Cortex of kidney (tissue), 1 donor: ENCODE results near the gene ZDHHC1.
"Not testable (repeated sequence)": the region's sequence is repeated elsewhere in the genome, so short reads cannot be mapped to it uniquely, and the experiment has no call there.

ENCODE experiments used
- DNase-seq: peaks from one replicate; lab custom pipeline; 2025; lab: John Stamatoyannopoulos, UW

Gene ZDHHC1

DNA sequence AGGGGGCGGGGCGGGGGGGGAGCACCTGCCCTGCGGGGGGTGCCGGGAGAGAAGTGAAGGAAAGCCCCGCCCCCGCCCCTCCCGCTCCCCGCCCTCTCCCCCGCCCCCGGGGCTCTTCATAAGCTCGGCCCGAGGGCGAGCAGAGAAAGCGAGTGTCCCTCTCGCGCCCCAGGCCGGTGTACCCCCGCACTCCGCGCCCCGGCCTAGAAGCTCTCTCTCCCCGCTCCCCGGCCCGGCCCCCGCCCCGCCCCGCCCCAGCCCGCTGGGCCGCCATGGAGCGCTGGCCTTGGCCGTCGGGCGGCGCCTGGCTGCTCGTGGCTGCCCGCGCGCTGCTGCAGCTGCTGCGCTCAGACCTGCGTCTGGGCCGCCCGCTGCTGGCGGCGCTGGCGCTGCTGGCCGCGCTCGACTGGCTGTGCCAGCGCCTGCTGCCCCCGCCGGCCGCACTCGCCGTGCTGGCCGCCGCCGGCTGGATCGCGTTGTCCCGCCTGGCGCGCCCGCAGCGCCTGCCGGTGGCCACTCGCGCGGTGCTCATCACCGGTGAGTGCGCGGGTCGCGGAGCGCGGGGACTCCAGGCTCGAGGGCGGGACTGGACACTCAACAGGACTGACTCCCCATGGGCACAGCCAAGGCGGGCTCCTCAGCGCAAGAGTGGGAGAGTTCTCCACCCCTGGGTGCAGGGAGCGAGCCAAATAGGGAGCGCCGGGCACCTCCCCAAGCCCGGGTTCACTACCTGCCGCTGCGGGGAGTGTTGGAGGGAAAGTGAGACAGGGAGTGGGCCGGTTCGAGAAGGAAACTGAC is 14.9 kb upstream of the ZDHHC1 start, which contains the start of gene HSD11B2:
HSD11B2 (plus strand) TSS at position 145 of the 798 bp plus-strand sequence; CDS start at position 273, 128 bp downstream.
- peak; percentile 76 for DNase-seq

DNA sequence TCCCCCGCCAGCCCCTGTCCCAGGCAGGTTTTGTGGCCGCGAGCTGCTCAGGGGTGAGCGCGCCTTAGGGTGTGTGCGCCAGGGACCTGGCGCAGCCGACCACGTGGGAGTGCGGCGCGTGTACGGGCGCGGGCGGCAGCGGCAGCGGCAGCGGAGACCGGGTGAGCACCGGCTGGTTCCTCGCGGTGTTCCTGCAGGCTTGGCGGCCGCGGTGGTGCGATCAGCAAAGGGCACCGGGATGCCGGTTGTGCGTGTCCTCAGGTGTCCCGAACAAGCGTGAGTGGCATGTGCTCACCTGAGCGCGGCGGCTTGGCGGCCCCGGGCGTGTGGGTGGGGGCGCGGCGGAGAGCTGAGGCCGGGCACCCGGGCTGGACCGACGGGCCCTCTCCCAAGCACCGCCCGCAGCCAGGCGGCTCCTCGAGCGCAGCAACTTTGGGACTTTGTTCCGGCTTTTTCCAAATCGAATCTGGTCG is 14.3 kb upstream of the ZDHHC1 start:
- DNase-seq: no peak

DNA sequence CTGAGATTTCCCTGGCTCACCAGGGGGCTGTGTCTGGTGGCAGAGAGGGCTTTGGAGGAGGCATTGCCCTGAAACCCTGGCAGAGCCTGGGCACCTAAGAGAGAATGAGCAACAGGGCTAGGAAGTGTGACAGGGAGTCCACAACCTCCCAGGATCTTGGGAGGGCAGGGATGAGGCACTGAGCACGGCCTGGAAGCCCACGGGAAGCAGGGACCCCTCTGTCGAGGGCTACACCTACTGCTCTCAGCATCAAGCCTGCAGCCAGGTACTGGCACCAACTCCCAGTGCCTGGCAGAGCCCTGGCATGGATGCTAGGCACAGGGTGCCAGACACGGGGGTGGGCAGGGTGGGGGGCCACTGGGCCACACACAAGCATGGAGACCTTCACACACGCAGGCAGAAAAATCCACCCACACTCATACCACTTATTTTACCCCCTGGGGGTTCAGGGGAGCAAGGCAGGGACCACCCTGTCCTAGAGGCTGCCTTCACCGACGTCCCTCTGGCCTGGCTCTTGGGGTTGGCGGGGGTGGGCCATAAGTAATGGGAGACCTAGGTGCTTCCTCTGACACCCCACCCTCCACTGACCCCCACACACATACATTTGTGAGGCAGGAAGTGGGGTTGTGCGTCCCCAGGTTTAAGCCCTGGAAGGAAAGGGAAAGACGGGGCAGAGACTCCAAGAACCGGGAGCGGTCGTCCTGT is 13.7 kb upstream of the ZDHHC1 start:
- no peak for DNase-seq

DNA sequence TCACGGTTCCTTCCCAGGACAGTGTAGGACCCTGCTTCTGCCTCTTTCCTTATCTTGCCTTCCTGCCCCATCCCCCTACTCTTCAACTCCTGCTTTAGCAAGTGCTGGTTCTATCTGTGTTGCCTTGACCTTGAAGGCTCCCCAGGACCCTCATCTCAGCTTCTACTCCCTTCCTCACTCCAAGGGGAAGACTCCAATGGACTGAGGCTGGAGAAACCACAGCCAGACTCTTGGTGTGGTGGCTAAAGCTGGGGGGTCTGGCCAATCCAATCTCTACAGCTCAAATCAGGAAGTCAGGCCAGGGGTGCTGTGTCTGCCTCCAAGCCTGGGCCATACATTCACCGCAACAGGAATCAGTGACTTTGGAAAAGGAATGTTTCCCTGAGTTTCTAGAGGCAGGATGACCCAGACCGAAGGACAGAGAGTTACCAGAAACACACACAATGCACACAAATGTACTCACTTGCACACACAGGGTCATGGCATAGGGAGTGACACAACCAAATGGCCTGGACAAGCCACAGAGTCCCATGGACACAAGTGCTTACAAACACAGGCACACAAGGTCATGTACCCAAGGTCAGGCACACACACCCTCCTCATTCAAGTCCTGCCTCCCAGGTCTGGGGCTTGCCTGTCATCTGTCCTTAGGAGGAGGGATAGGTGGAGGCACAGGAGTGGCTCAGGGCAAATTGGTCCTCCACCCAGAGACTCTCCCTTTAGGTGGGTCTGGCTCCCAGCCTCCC is 12.9 kb upstream of the ZDHHC1 start:
- no peak for DNase-seq

DNA sequence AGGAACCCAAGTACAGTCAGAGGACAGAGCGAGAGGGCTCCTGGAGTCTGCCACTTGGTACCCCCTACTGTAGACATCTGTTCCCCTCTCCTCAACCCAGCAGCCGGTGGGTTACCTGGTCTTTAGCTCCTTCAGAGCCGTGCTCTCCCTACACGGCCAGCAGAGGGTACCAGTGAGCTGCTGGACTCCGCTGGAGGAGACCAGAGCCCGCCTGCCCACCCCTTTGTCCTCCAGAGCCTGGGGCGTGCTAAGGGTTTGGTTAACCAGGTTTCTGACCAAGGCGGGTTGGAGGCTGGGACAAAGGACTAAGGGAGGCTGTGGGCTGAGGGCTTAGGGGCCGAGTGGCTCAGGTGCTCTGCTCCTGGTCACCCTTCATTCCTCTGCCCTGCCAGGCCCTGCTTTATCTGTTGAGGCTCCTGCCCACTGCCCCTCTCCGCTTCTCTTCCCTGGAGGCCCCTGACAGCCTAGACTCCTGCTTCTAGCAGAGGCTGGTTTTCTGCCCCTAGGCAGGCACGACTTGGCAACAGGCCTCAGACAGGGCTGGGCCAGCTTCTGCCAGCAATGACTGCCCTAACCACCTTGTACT is 12.0 kb upstream of the ZDHHC1 start:
- DNase-seq: no peak

DNA sequence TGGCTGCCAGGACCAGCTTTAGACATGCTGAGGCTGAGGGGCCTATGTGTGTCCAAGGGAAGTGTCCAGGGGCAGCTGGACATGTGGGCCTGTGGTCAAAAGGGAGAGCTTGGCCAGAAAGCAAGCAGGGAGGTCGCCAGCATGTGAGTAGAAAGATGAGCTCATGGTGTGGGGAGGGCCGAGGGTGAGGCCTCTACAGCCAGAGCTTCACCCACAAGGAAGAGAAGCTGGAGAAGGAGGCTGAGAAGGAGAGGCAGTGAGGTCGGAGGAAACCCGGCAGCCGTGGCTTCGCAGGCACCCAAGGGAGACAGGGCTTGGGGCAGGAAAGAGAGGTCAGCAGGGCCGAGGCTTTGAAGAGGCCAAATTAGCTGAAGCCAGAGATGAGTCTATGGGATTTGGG is 10.7 kb upstream of the ZDHHC1 start:
- DNase-seq: no peak

DNA sequence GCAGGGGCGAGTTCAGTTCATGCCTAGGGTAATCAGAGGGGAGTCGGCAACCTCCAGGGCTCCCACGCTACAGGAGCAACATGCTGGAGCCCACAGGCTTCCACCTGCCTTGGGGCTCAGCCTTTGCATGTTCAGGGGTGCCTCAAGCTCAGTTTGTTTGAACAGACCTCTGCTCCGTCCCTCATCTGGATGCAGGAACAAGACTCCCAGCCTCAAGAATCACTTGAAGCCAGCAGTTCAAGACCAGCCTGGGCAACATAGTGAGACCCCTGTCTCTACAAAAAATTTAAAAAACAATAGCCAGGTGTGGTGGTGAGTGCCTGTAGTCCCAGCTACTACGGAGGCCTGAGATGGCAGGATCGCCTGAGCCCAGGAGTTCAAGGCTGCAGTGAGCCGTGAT is 9.7 kb upstream of the ZDHHC1 start:
- no peak for DNase-seq

DNA sequence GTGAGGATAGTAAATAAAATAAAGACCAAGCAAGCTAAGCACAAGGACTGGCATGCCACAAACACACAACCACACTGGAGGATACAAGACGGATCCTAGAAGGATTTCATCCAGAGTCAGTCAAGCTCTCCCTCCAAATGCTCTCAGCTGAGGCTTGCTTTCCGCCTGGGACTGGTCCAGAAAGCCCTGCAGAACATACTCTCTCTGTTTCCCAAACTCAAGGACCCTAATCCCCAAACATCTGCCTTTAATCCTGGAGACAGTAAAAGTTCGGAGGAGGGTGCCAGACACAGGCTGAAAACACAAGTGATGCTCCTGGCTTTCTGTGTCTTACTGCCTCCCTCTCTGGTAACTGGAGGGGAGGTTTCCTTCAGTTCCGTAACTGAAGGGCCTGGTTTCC is 9.3 kb upstream of the ZDHHC1 start:
- DNase-seq: no peak

DNA sequence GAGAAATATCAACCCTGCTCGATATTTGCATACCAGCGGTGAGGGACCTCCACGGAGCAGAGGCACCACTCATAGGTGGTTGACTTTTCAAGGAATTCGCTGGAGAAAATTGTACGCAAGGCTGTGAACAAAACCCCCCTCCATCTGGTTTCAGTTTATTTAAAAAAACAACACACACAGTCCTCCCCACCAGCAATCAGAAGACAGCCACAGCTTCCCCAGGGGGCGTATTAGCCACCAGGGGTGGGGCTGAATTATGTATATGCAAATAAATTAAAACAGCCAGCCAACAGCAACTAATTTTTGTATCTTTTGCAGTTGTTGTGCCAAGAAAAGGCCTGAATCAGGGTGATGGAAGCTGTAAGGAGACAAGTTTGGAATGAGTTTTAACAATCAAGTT is 8.8 kb upstream of the ZDHHC1 start:
- DNase-seq: no peak

DNA sequence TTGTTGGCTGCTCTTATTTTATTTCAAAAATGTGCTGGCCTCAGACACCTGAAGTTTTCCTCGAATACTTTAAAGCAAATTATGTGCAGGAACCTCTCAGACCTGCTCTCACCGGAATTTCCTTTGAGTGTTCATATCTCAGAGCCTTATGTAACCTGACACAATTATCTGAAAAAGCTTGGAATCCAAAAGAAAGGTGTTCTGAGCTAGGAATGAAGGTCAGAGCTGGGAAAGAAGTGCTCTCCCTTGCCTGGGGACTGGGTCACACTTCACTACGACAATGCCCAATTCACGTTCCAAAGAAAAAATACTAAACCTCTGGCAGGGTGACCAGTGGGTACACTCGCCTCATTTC is 8.0 kb upstream of the ZDHHC1 start:
- no peak for DNase-seq

DNA sequence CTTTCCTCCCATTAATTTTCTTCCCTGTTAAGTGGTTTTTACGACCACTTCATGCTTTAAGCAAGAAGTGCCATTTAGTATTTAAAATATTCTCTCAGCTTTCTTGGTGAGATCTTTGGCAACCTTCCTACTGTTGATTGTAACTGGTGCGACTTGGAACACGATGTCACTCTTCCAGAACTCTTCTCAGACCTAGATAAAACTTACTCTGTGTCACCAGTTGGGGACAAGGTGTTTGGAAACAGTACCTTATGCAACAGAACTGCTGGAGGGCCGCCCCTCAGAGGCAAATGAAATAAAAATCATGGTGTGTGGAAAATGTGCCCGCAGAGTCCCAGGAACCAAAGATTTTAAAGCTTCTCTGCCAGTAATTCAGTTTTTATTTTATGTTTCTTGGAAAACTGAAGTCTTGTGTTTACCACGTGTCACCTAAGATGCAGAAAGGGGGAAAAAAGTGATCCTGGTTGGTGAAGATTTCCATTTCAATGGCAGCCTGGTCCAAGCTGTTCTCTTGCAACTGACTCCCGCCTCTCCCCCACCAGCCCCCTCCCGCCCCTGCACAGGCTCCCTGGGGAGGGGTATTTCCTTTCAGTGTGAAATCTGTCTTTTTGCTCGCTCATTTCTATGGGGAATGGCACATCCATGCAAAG is 7.5 kb upstream of the ZDHHC1 start:
- DNase-seq: no peak

DNA sequence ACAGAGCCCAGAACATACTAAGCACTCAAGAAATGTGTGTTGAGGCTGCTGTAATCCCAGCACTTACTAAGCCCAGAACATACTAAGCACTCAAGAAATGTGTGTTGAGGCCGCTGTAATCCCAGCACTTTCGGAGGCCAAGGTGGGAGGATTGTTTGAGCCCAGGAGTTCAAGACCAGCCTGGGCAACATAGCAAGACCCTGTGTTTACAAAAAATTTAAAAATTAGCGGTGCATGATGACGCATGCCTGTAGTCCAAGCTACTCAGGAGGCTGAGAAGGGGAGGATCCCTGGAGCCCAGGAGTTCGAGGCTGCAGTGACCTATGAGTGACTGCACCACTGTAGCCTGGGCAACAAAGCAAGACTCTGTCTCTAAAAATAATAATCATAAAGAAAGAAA is 6.7 kb upstream of the ZDHHC1 start:
- DNase-seq: no peak

DNA sequence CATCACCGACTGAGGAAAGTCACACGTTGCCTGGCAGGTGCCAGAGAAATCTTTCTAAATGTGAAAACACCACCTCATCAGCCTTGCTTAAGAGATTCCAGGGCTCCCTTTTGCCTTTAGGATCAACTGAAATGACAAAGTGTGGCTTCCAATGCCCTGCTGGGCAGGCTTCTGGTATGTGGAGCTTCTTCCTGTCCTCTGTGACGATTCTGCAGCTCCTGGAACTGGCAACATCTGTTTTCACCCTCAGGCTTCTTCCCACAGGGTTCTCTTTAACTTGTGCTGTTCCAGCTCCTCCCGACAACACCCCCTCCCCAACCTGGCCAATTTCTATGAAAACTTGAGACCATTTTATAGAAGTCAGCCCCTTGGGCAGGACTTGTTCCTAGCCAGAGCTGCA is 4.8 kb upstream of the ZDHHC1 start:
- no peak for DNase-seq

DNA sequence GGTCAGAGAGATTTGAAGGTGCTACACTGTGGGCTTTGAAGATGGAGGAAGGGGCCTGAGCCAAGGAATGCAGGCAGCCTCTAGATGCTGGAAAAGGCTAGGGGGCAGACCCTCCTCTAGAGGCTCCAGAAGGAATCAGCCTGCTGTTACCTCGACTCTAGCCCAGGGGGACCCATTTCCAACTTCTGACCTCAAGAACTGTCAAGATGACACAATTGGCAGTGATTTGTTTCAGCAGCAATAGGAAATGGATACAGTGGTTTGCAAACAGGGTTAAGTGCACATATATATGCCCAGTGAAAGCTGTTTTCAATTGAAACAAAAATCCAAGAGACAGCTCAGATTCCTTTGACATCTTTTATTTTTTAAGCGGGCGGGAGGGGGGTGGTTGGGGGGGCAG is 3.7 kb upstream of the ZDHHC1 start:
- DNase-seq: no peak

DNA sequence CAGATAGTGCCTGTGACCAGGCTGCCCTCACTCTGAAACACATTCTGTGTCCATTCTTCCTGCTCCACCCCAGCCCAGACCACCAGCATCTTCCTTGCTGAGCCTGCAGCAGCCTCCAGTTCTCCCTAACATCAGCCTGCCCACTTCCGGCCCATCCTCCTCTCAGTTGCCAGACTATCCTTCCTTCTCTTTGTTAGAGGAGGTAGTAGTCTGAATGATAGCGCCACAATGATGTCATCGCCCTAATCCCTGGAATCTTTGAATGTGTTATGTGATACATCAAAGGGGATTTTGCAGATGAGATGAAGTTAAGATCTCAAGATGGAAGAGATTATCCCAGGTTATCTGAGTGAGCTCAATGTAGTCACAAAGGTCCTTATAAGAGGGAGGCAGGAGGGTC is 3.2 kb upstream of the ZDHHC1 start:
- DNase-seq: no peak

DNA sequence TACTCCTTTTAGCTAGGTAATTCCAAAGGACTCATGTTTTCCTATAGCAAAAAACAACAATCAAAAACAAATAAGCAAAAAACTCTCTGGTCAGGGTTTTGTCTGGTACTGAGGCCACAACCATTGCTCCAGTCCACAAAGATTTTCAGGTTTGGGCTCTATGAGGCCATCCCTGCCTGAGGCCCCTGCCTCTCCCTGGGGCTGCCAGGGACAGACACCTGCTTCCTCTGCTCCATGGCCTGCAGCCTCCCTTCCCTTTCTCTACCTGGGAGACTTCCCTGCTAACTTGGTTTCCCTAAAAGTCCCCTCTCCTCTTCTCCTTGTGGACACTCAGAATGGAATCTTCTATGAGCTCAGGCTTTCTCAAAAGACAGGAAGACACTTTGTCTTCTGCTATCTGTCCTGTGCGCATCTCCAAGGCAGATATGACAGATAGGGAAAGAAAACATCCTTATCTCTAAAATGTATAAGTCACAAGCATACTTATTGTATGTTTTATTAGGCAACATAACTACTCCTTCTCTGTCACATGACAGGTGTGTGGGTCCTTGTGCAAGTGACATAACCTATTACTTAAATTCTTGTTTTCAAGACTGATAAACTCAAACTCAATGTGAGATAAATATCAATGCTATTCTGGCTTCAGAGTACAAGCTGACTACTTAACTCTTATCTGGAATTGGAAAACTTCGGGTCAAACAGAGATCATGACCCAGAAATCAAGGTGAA is 1.2 kb upstream of the ZDHHC1 start:
- DNase-seq: no peak

DNA sequence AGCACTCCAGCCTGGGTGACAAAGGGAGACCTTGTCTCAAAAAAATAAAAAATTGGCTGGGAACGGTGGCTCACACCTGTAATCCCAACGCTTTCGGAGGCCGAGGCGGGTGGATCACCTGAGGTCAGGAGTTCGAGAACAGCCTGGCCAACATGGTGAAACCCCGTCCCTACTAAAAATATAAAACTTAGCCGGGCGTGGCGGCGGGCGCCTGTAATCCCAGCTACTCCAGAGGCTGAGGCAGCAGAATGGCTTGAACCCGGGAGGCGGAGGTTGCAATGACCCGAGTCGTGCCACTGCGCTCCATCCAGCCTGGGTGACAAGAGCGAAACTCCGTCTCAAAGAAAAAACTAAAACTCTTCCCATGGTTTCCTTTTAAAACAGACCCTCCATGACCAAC is 856 bp downstream of the ZDHHC1 start:
- DNase-seq: not testable (repeated sequence)

DNA sequence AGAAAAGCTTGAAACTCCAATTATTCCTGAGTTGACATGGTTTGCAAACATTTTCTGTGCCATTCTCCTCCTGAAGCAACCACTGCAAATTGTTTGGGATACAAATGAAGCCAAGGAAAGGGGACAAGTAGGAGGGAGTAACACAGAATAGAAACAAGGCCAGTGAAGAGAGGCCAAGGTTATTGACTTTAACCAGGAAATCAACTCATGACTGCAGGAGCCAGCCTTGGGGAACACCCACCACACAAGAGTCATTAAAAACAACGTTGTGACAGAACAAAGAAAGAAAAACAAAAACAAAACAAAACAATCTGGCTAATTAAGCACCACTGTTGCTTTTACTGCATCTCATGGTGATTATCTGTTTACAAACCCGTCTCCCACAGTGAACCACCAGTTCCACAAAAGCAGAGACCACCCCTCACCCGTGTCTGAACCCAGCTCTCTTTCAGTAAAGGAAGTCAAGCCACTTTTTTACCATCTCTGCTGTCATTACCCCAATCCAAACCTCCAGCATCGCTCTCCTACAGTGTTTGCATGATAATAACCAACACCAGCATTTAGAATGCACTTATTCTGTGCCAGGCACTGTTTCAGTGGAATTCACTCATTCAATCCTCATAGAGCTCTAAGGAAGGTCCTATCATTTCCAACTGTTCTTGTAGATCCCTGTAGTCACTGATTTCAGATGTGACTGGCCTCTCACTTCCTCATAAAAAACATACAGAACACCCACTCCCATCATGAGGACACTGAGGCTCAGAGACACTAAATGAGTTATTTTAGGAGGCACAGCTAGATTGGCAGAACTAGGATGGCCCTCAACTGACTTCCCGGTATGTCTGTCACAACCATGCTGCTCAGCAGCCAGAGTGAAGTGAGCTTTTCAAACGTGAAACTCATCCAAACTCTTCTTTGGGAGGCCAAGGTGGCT is 2.0 kb downstream of the ZDHHC1 start:
- DNase-seq: no peak

DNA sequence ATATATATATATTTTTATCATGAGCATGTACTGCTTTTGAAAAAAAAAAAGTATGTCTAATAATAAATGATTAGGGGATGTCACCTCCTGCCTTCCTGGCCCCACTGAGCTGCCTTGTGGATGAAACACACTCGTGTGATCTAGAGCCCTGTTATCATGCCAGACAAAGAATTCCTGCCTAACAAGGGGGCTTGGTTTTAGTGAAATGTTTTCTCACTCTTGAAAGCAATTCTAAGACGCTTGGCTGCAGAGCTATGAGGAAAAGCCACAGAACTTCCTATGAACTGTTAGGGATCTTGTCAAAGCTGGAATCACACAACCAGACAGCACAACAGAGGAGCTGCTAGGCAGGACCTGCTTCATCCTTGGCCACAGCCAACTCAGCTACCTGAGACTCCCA is 4.0 kb downstream of the ZDHHC1 start:
- DNase-seq: no peak

DNA sequence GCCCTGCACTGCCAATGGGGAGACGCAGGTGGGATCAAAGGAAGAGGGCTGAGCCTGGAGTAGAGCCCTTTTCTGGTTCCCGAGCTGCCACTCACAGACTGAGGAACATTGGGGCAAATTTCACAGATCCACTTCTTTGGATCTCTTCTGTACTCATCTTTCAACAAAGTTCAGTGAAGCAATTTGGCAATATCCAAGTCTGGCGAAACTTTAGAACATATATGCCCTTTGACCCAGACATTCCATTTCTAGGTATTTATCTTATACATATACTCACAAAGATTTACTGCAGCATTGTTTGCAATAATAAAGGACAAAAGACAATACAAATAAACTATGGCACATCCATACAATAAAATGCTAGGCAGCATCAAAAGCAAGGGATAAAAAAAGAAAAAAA is 4.9 kb downstream of the ZDHHC1 start:
- no peak for DNase-seq
